Effector memory CD8-positive, alpha-beta T cell (primary cell): ENCODE measurements around the gene LHX5.
A peak's percentile ranks its signal among the peaks of the same experiment; 100 is the strongest.

Experiments
- ATAC-seq: fragments of 150-1000 bp; cut with Tn5 transposase; replicated peaks from 2 replicates; pipeline ENCODE4 v1.10.0; 2021; ENCODE audit warnings: mild to moderate bottlenecking, moderate library complexity
- DNase-seq, 3 experiments: peaks; one replicate each; pipeline ENCODE4 v3.0.0; 2021
- H3K27ac Mint-ChIP-seq, 2 donors: one replicate each; pipeline ENCODE4 v1.8.0; 2022; ENCODE audit warnings: mild to moderate bottlenecking in 2 of 2, mixed read lengths in 2 of 2, moderate library complexity in 2 of 2
- H3K27me3 Mint-ChIP-seq, 2 donors: one replicate each; pipeline ENCODE4 v1.8.0; 2022; ENCODE audit warnings: mixed read lengths in 2 of 2
- H3K36me3 Mint-ChIP-seq: one replicate; pipeline ENCODE4 v1.8.0; 2022; ENCODE audit warnings: mild to moderate bottlenecking, moderate library complexity, mixed read lengths; ENCODE audit not compliant: insufficient read depth
- H3K4me1 Mint-ChIP-seq, 2 donors: one replicate each; pipeline ENCODE4 v1.8.0; 2022; ENCODE audit warnings: low read depth in 2 of 2, mixed read lengths in 2 of 2
- H3K4me3 Mint-ChIP-seq, 2 donors: one replicate each; pipeline ENCODE4 v1.8.0; 2022; ENCODE audit warnings: mild to moderate bottlenecking in 2 of 2, mixed read lengths in 2 of 2, moderate library complexity in 2 of 2
- H3K9me3 Mint-ChIP-seq, 2 donors: one replicate each; pipeline ENCODE4 v1.8.0; 2022; ENCODE audit warnings: mixed read lengths in 2 of 2

LHX5 gene

DNA sequence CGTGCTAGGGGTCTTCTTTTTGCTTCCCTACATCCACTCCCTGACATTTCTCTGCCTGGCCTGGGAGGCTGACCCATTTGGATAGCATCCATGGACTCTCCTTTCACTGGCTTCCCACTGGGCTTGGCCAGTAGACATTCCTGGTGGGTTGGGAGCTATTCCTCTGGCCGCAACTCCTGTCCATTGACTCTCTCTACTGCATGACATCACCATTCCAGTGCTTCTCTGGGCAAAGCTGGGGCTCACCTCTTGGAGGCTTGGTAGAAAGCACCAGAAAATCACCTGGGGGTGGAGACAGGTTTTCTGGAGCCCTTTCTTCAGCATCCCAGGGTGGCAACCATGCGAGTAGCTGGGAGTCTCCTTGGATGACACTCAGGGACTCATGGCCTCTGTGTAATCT, 16.7 kb upstream of the LHX5 start:
- Mint-ChIP-seq H3K9me3 (peaks cover 0 to 1% of the 10 kb centered on the region in 2 donors), H3K27ac (no peak overlapping the region), H3K36me3 (no peaks in the 10 kb centered on the region), H3K4me1 (no peaks in the 10 kb centered on the region), H3K4me3 (no peak overlapping the region), H3K27me3 (peaks cover 77 to 78% of the 10 kb centered on the region in 2 donors)
- DNase-seq: no peak
- no peak for ATAC-seq

DNA sequence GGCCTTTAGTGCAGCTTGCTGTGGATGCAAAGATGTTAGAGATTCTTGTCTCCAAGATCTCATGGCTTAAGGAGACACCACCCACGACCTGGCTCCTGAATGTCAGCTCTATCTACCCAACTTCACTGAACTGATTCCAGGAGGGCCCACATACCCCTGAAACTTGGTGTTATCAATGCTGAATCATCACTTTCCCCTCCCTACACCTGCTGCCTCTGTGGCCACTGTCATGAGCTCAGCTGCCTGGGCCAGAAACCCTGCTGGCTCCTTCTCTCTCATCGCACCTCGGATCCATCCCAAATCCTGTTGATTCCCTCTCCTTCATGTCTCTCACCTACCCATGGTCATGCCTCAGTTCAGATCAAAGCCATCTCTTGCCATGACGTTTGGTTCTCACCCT, 15.1 kb upstream of the LHX5 start:
- H3K27ac Mint-ChIP-seq: no peak overlapping the region
- H3K4me1 Mint-ChIP-seq: no peaks in the 10 kb centered on the region
- H3K4me3 Mint-ChIP-seq: no peak overlapping the region
- peaks cover 0 to 1% of the 10 kb centered on the region in 2 donors for H3K9me3 Mint-ChIP-seq
- DNase-seq (no peak), ATAC-seq (no peak)
- H3K27me3 Mint-ChIP-seq: peaks cover 85 to 94% of the 10 kb centered on the region in 2 donors
- no peaks in the 10 kb centered on the region for H3K36me3 Mint-ChIP-seq

DNA sequence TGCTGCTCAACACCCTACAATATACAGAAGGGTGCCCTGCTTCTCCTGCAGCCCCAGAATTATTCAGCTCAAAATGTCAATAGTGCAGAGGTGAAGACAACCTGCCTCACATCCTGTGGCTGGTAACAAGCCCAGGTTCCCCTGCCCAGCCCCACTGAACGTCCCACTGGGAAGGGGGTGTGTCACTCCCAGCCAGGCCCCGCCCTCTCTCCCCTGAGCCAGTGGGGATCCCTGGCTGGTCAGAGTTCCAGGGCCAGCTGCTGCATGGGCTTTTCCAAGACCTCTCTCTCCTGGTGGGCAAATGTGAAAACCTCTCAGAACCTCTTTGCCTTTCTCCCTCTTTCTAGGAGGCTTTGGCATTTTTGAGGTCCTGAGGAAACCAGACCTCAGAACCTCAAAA, 13.7 kb upstream of the LHX5 start:
- no peak overlapping the region for H3K4me3 Mint-ChIP-seq
- H3K4me1 Mint-ChIP-seq: peaks cover 0 to 3% of the 10 kb centered on the region in 2 donors
- no peak for ATAC-seq
- peaks cover 89 to 95% of the 10 kb centered on the region in 2 donors for H3K27me3 Mint-ChIP-seq
- peaks cover 0 to 1% of the 10 kb centered on the region in 2 donors for H3K9me3 Mint-ChIP-seq
- no peak overlapping the region for H3K27ac Mint-ChIP-seq
- H3K36me3 Mint-ChIP-seq: no peaks in the 10 kb centered on the region
- DNase-seq: no peak

DNA sequence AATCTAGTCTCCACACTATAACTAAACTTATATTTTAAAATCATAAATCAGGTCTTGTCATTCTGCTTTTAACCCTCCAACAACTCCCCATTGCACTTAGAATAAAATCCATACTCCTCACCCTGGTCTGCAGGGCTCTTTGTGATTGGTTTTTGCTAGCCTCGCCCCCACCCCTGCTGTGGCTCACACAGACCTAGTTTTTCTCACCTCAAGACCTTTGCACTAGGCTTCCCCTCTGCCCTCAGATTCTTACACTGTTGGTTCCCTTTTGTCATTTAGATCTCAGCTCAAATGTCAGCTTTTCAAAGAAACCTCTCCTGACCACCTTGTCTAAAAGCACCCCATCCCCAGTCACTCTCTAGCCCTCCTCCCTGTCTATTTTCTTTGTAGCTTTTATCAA, 10.7 kb upstream of the LHX5 start:
- Mint-ChIP-seq H3K4me1 (peaks cover 0 to 7% of the 10 kb centered on the region in 2 donors), H3K27me3 (peaks cover 90 to 95% of the 10 kb centered on the region in 2 donors), H3K27ac (no peak overlapping the region), H3K4me3 (no peak overlapping the region), H3K36me3 (no peaks in the 10 kb centered on the region), H3K9me3 (peaks cover 0 to 5% of the 10 kb centered on the region in 2 donors)
- ATAC-seq (no peak), DNase-seq (no peak)

DNA sequence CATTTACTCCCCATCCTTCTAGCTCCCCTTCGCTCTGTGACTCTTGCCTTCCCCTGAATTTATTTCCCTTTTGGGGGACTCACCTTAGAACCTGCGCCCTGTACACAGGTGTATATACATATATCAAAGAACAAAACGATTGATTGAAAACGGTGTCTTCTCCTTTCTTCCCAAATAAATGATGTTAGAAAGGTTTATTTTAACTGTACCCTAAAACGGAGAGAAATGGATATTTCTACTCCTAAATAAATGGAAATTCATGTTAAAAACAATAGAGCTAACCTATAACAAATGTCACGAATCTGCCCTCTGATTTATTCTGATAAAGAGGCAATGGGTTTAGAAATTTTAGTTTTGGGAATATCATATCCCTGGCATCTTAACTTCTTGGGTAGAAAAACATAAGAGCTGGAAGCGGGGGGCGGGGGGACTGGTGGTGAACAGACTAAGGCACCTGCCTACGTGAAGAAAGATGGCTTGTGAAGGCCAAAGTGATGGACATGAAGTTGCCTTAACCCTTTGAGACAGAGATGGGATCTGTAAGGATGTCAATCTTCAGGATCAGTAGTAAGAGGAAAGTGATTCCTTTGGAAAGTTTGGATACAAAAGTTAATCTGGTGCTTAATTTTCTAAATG, 8.8 kb upstream of the LHX5 start:
- ATAC-seq: no peak
- Mint-ChIP-seq H3K9me3 (peaks cover 0 to 3% of the 10 kb centered on the region in 2 donors), H3K27ac (no peak overlapping the region), H3K4me3 (peak overlapping the region in 1 of 2 donors; percentile 19), H3K27me3 (peaks cover 84 to 89% of the 10 kb centered on the region in 2 donors), H3K4me1 (peaks cover 0 to 7% of the 10 kb centered on the region in 2 donors), H3K36me3 (no peaks in the 10 kb centered on the region)
- no peak for DNase-seq

DNA sequence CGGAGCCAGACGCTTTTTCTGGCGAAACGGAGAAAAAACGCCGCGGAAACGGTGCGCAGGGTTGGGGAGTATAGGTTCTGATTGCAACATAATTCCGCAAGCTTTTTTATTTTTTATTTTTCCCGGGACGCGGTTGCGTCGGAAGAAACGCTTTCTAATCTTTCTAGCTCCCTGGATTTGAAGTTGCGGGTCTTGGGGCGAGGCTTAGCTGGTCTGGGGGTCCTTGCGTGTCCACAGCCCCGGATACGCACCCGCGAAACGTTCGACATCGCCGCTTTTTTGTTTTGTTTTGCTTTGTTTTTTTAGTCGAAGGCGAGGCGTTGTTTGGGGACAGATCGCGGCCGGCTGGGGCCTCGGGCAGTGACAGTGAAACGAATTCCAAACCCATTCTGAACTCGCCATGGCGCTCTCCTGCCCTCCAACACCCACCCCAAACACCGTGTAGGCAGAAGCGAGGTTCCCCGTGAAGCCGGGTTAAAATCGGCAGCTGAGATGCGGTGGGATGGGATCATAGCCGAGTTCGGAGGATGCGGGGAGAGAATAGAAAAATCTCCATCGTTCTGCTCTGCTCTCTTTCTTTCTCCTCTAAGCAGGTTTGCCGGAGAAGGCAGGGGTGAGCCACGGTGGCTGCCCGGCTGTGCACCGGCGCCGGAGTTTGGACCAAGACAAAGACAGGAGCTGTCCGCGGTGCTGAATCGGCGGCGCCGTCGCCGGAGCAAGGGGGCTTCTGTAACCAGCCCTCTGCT, 8.1 kb upstream of the LHX5 start:
- H3K9me3 Mint-ChIP-seq: peaks cover 0 to 3% of the 10 kb centered on the region in 2 donors
- no peak overlapping the region for H3K27ac Mint-ChIP-seq
- peaks cover 0 to 12% of the 10 kb centered on the region in 2 donors for H3K4me1 Mint-ChIP-seq
- peaks cover 89 to 90% of the 10 kb centered on the region in 2 donors for H3K27me3 Mint-ChIP-seq
- H3K4me3 Mint-ChIP-seq: peak overlapping the region in 1 of 2 donors; percentile 19
- ATAC-seq (no peak), DNase-seq (no peak)
- no peaks in the 10 kb centered on the region for H3K36me3 Mint-ChIP-seq

DNA sequence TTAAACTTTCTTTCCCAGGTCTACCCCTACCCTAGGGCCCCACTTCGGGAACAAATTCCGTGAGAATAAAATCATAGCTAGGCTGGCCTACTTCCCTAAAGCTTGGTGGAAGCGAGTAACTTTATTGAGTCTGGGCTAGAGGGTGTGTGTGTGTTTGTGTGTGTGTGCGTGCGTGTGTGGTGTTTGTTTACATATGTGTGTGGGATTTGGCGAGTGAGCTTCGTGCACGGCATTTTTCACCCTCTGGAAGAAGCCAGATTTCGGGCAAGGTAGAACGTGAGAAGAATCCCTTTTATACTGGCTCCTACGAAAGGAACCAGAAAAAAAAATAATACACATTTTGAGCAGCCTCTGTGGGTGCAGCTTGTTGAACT, 7.5 kb upstream of the LHX5 start:
- ATAC-seq (no peak), DNase-seq (no peak)
- Mint-ChIP-seq H3K4me1 (peaks cover 4 to 16% of the 10 kb centered on the region in 2 donors), H3K4me3 (no peak overlapping the region), H3K36me3 (no peaks in the 10 kb centered on the region), H3K9me3 (peaks cover 0 to 3% of the 10 kb centered on the region in 2 donors), H3K27me3 (peaks cover 91 to 94% of the 10 kb centered on the region in 2 donors), H3K27ac (peak overlapping the region in 1 of 2 donors; percentile 66)

DNA sequence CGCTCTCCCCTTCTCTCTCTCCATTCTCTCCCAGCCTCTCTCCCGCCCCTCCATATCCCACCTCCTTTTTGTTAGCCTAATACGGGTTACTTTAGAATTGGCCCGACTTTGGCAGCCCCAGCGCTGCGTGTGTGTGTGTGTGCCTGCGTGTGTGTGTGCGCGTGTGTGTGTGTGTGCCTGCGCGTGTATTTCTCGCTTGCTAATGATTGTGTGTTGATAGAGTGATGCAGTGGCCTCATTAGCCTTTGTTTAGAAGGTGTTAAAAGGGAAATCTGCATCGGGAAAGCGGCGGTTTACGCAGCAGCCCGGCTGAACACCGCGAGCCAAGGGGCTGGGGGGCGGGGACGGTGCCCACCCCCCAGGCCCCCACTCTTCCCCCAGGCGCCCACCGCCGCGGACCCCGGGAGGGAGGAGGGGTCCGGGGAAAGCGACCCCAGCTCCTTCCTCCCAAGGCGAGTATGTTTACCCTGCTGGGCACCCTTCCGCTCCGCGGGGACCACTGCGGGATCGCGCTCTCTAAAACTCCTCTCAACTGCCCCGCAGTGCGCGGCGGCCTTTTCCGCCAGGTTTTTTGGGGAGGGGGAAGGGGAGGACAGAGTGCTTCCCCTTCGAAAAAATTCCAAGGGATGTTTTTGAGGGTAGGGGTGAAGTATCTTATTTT, 6.8 kb upstream of the LHX5 start:
- Mint-ChIP-seq H3K36me3 (no peaks in the 10 kb centered on the region), H3K9me3 (peaks cover 0 to 3% of the 10 kb centered on the region in 2 donors), H3K27me3 (peaks cover 90 to 94% of the 10 kb centered on the region in 2 donors), H3K27ac (no peak overlapping the region), H3K4me1 (peaks cover 5 to 18% of the 10 kb centered on the region in 2 donors), H3K4me3 (no peak overlapping the region)
- DNase-seq: no peak
- ATAC-seq: no peak

DNA sequence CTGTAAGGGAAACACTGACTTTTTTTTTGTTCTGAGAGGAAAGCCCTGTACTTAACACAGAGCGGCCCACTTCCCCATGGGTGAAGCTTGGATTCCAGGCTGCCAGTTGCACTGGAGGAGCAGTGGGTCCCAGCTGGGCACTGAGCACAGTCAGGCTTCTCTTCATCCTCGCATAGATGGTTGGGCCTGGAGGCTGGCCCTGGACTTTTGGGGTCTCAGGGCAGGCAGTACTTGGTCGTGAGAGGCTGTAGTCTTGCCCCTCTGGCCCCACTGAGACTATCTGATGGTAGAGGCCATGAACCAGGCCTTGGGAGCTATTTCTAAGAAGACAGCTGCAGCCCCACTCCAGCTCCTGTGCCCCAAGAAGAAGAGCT, 6.2 kb upstream of the LHX5 start:
- Mint-ChIP-seq H3K9me3 (peaks cover 0 to 3% of the 10 kb centered on the region in 2 donors), H3K27me3 (peaks cover 90 to 94% of the 10 kb centered on the region in 2 donors), H3K4me1 (peaks cover 5 to 18% of the 10 kb centered on the region in 2 donors), H3K27ac (no peak overlapping the region), H3K4me3 (no peak overlapping the region), H3K36me3 (no peaks in the 10 kb centered on the region)
- no peak for DNase-seq
- no peak for ATAC-seq

DNA sequence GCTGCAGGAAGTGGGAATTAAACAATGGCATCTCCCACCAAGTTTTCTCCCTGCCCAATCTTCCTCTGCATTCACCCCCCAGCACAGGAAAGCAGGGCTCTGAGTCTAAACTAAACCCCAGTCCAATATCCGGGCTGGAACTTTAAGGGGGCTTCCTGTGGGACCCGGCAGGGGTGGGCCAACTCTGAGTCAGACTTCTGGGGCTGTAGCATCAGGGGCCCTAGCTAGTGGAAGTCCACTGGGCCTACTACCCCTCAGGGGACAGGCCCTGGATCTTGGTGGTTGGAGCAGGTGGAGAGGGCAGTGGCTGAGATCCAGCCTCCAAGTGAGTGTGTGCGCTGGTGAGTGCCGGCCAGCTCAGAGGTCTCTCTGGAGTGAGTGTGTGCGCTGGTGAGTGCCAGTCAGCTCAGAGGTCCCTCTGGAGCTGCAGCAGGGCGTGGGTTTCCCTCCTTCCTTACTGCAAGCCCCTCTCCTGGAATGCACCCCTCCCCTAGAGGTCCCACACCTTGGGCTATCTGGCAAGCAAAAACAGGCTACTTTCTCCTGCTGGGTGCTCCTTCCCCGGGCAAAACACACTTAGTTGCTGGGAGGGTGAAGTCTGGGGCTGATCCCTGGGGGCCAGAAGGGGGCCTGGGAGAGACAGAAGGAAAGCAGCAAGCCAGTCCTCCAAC, 5.6 kb upstream of the LHX5 start:
- H3K9me3 Mint-ChIP-seq: peaks cover 0 to 3% of the 10 kb centered on the region in 2 donors
- H3K36me3 Mint-ChIP-seq: no peaks in the 10 kb centered on the region
- H3K27me3 Mint-ChIP-seq: peaks cover 90 to 94% of the 10 kb centered on the region in 2 donors
- H3K27ac Mint-ChIP-seq: no peak overlapping the region
- H3K4me3 Mint-ChIP-seq: no peak overlapping the region
- DNase-seq (no peak), ATAC-seq (no peak)
- peaks cover 5 to 18% of the 10 kb centered on the region in 2 donors for H3K4me1 Mint-ChIP-seq

DNA sequence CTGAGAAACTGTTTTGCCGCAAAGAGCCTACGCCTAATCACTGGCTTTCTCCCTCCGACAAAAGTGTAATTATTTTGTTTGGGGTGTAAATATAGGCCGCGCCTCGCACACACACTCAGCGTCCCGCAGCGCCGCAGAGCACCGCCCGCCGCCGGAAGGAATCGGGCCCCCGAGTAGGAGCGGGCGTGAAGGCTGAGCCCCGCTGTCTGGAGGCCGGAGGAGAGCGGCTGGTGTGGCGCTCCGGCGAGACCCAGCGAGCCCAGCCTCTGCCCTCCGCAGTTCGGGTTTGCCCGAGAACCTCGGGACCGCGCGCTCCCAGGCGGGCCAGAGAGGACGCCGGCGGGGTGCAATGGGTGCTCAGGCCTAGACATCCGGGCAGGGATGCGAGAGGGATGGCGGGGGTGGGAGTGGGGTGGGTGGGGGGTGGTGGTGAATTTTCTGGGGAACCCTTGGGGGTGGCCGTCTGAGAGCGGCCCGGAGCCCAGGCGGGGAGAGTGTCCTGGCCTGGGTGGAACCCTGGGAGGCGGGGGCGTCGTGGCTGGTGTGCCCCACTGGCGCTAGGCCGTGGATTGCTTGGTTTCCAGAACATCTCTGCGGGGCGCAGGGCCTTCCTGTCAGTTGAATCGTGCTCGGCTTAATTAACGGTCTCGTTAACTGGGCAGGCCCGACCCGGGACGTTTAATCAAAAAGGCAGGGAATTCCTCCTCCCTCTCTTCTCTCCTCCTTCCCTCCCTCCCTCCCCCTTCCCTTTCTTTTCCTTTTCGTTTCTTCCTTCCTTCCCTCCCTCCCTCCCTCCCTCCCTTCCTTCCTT, 4.7 kb upstream of the LHX5 start:
- no peak for ATAC-seq
- Mint-ChIP-seq H3K27me3 (peaks cover 88 to 92% of the 10 kb centered on the region in 2 donors), H3K4me1 (peaks cover 5 to 18% of the 10 kb centered on the region in 2 donors), H3K9me3 (peaks cover 0 to 3% of the 10 kb centered on the region in 2 donors), H3K4me3 (no peak overlapping the region), H3K27ac (no peak overlapping the region), H3K36me3 (no peaks in the 10 kb centered on the region)
- no peak for DNase-seq

DNA sequence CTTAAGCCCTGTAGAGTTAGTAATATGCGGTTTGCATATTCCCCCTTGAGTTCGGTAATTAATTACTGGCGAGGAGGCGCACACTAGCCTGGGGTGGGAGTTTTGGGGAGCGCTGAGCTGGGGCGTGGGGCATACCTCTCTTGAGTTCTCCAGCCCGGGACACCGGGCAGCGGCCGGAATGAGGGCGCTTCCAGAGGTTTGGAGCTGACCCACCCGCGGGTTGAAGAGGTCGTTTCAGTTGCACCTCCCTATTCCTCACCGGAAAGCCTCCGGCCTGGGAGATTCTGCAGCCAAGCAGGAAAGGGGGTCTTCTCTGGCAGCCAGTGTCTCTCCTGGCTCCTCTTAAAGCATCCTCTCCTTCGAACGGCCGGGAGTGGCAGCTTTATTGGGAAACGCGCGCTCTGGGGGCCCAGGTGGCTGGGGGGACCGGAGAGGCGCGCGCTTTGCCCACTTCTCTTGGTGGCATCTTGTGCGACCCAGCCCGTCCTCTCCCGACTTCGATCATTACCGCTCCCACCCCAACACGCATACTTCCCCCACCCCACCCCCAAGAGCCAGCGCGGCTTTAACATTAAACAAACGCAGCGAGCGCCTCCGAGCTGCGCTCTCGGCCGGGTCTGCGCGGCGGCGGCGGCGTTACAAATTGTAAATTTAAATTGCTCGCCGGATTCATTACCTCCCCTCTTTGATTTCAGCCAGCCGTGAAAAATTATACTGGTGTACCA, 3.9 kb upstream of the LHX5 start:
- Mint-ChIP-seq H3K9me3 (peaks cover 0 to 3% of the 10 kb centered on the region in 2 donors), H3K36me3 (no peaks in the 10 kb centered on the region), H3K27me3 (peaks cover 85 to 89% of the 10 kb centered on the region in 2 donors), H3K27ac (no peak overlapping the region), H3K4me1 (peaks cover 5 to 21% of the 10 kb centered on the region in 2 donors), H3K4me3 (no peak overlapping the region)
- ATAC-seq (no peak), DNase-seq (no peak)
